Tibial nerve (tissue), 3 donors: ENCODE measurements around the gene OPCML.

Experiments used
- CTCF ChIP-seq, 5 experiments: fragments of 200-600 bp in 3 of 5; fragments of 450-650 bp in 2 of 5; sonication (generic) in 3 of 5; IDR thresholded peaks; one replicate each; pipeline ENCODE4 v1.5.1; 2016 to 2019; ENCODE audit warnings: antibody characterized with exemption in 5 of 5, mild to moderate bottlenecking in 3 of 5, moderate library complexity in 2 of 5
- POLR2A ChIP-seq, 2 donors: fragments of 450-650 bp; IDR thresholded peaks; one replicate each; pipeline ENCODE4 v1.6.1; 2017; ENCODE audit warnings: antibody characterized with exemption in 2 of 2, mild to moderate bottlenecking in 2 of 2, moderate library complexity in 2 of 2

GRCh38 chr11:132704781-132705375 lies 827.4 kb downstream of the OPCML start:
- TF ChIP-seq CTCF (IDR thresholded peaks at IDR 0.05) (no peak), POLR2A (IDR thresholded peaks at IDR 0.05) (no peak)
